ENCODE measurements around the gene LY9.
"Not testable (repeated sequence)": the region's sequence is repeated elsewhere in the genome, so short reads cannot be mapped to it uniquely, and the experiment has no call there.

Gene LY9

DNA sequence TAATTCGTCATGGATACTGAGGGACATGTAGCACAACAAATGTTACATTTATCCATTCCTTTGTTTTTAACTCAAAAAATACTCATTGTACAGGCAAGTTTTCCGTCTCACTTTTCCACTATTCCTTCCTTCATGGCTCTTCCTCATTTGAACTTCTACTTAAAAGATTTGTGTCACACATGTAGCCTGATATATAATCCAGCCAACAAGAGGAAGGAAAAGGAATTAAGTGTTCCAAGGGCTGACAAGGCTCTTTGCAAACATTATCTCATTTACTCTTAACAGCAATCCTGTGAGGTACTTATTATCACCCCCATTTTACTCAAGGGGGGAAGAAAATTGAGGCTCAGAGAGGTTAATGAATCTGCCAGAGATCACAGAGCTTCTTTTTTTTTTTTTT is 43.8 kb downstream of the LY9 start:
- DNase-seq = no peak

GRCh38 chr1:160841079-160841478 is 45.1 kb downstream of the LY9 start:
- DNase-seq = no peak

- DNase-seq = no peak
Observed at GRCh38 chr1:160844447-160845232, 48.7 kb downstream of the LY9 start.

- DNase-seq = no peak
Observed at GRCh38 chr1:160846281-160846680, 50.3 kb downstream of the LY9 start.

- DNase-seq = no peak
Observed at GRCh38 chr1:160850541-160850940, 54.6 kb downstream of the LY9 start.

GRCh38 chr1:160850993-160851392 is 55.0 kb downstream of the LY9 start:
- no peak for DNase-seq

DNA sequence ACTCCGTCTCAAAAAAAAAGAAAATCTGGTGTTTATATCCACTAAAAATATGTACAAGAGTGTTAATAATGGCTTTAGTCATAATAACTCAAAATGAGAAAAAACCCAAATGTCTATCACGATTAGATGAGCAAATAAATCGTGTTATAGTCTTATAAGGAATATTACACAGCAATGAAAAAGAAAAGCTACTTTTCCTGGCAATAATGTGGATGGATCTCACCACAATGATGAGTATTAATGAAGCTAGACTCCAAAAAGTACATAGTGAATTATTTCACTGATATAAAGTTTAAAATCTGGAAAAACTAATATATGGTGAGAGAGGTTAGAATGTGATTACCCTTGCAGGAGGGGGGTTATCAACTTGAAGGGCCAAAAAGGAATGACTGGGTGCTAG is 57.0 kb downstream of the LY9 start:
- DNase-seq = no peak

DNA sequence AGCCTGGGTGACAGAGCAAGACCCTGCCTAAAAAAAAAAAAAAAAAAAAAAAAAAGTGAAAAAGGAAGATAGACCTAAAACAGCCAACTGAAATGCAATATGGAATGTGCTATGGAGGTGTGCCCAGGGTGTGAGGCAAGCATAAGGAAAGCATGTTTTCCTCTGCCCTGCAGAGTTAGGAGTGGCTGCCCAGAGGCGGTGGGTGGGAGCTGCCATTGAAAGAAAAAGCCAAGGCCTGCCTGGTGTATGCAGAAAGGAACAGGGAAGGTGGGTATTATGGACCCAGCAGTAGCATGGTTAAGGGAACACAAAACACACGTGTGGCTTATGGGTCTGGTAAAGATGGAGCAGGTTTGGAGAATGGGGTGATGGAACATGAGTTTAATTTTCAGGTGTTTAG is 57.8 kb downstream of the LY9 start:
- no peak for DNase-seq

GRCh38 chr1:160855181-160855981 is 59.4 kb downstream of the LY9 start:
- no peak for DNase-seq

GRCh38 chr1:160858097-160858496 is 62.1 kb downstream of the LY9 start:
- no peak for DNase-seq

- DNase-seq = no peak
Observed at GRCh38 chr1:160858507-160858906, 62.5 kb downstream of the LY9 start.

- no peak for DNase-seq
Observed at GRCh38 chr1:160859166-160859565, 63.2 kb downstream of the LY9 start.

DNA sequence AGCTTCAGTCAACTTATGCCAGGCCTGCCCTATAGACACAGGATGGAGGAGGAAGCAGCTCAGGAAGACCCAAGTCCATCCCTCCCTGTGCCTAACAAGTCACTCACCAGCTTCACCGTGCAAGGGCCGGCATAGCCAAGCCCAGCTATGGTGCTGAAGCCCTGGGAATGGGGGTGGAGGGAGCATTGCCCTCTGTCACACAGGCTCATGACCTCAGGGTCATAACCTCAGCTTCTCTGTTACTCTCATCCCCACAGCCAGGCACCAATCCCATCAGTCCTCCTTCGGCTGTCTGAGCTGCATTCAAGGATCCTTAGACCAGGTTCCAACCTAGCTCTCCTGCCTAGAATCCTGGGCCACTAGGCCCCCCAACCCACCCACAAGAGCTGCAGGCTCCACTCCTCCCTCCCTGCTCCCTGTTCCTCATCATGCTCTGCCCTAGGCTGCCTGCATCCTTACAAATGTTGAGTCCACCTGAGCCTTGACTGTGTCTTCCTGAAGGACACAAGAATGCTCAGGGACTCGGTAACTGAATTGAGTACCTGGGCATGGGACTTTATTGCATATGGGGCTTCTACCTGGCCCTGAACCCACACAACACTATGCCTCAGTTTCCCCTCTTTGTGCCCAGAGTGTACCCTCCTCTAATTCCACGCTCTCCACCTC is 65.0 kb downstream of the LY9 start:
- no peak for DNase-seq

GRCh38 chr1:160862203-160863060 is 66.5 kb downstream of the LY9 start, which contains the start of gene CD244:
TSS of gene CD244 (minus strand) at chr1:160862887. CDS start at chr1:160862677, 210 bp downstream.
- DNase-seq = no peak

DNA sequence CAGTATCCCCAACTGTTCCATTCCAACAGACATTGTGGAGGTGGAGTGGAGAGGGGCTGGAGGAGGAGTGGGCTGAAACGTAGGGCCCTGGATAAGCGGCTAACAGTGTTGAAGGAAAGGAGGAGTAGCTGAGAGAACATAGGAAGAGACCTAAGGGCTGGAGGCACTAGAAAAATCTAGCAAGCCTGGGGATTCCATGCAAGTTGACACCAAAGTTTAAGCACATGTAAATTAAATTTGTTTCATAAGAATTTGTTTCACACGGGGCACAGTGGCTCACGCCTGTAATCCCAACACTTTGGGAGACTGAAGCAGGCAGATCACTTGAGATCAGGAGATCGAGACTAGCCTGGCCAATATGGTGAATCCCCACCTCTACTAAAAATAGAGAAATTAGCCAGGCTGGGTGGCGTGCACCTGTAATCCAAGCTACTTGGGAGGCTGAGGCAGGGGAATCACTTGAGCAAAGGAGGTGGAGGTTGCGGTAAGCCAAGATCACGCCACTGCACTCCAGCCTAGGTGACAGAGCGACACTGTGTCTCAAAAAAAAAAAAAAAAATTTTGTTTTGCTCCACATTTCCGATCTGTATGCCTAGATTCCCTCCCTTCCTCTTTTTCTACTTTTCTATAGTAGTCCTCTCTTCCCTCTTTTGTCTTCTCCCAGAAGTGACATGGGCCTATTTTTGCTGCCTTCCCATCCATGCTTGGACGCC is 67.2 kb downstream of the LY9 start:
- DNase-seq = no peak

DNA sequence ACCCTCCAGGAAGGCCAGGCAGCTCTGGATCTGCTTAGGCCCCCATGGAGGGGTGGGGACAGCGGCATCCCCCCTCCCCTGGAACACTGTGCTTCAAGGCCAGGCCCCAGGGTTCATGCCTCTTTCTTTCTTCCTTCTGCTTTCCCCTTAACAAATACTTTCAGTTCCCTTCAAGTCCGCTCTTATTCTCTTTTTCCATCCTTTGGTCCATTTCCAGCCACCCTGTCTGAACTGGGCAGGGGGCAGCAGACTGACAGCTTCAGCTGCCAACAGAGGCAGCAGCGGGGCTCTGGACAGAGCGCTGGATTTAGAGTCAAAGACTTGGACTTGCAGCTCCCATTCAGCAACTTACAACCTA is 67.8 kb downstream of the LY9 start:
- no peak for DNase-seq

DNA sequence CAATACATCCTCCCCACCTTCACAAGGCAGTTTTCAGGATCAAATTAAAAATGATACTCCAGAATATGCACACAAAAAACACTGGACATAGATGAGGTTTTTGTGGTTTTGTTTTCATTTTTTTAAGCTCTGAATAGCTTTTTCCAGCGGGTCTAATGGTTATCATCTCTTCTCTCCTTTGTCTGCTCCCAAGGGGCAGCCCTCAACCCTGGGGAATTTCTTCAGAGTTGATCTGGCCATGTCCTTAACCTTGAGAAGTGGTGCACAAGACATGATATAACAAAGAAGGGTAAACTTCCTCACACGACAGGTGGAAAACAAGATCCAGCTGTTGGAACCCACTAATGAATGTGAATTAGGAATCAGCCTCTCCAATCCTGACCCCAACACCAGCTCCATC is 68.2 kb downstream of the LY9 start:
- DNase-seq = no peak

GRCh38 chr1:160865337-160865736 is 69.4 kb downstream of the LY9 start:
- no peak for DNase-seq

GRCh38 chr1:160866001-160866694 is 70.2 kb downstream of the LY9 start:
- DNase-seq = no peak

DNA sequence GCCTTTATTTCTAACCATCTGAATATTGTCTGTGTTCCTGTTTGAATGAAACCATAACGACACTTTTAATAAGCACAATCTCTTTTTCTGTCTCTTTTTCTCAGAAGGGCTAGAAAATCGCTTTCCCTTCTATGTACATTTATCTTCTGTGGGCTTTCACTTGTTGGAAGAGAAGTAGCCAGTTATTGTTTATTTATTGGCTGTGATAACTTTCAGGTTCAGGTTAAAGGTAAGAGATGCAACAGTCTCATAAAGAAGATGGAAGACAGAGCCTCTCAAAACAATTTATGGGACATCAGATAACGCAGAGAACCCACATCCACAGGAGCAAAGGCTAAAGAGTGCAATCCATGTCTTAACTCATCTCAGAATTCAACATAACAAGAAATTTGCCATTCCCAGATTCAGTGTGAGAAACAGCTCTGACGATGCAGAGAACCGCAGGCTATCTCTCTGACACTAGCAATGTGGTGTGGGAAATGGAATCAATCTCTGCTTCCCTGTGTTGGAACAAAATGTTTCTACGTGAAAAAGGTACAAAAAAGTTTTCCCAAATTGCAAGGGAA is 70.8 kb downstream of the LY9 start:
- no peak for DNase-seq

GRCh38 chr1:160867651-160868050 is 71.7 kb downstream of the LY9 start:
- not testable (repeated sequence) for DNase-seq

Data from NCI-H1694 (cell line).